Colonic mucosa (tissue), 4 donors: ENCODE measurements around the gene PAPPA2. TPM values are rescaled to one million over a fixed set of nuclear protein-coding genes. Genes with fewer than 3 reads are reported as not detected.

Experiments
- DNase-seq: peaks from one replicate; pipeline ENCODE4 v3.0.0-alpha.2; 2020
- H3K27ac ChIP-seq: fragments of 200-600 bp; one replicate; pipeline ENCODE4 v1.8.0; 2021
- H3K27me3 ChIP-seq: fragments of 200-600 bp; one replicate; pipeline ENCODE4 v1.8.0; 2021
- H3K36me3 ChIP-seq: fragments of 200-600 bp; one replicate; pipeline ENCODE4 v1.8.0; 2021
- H3K4me1 ChIP-seq: fragments of 200-600 bp; one replicate; pipeline ENCODE4 v1.8.0; 2021; ENCODE audit warnings: mild to moderate bottlenecking
- H3K4me3 ChIP-seq: fragments of 200-600 bp; one replicate; pipeline ENCODE4 v1.8.0; 2021
- H3K9ac ChIP-seq, 2 donors: one replicate each; pipeline ENCODE4 v1.7.0; 2013; ENCODE audit warnings: control low read depth in 2 of 2, low read depth in 2 of 2, low read length in 2 of 2
- H3K9me3 ChIP-seq: fragments of 200-600 bp; one replicate; pipeline ENCODE4 v1.8.0; 2021
- intact Hi-C: fragments of 100-400 bp; cut with DNase I; formaldehyde crosslinking; loops from one replicate; pipeline ENCODE4 v1.14.1; 2022
- total RNA-seq, 2 donors: library from RNA; stranded (reverse); fragmentation: NEBNext Ultra II Directional in 1 of 2; extraction: Animal tissue kit (Norgen Biotek cat#: 25700) in 1 of 2; gene quantifications; one replicate each; pipeline ENCODE4 v1.2.1, GENCODE V29; 2021
- TF ChIP-seq, protein P1 (sequence below): fragments of 200-600 bp; IDR thresholded peaks from one replicate; pipeline ENCODE4 v1.8.0; 2022; ENCODE audit warnings: antibody characterized with exemption, mild to moderate bottlenecking
- donor health status: healthy.
- donor health status: DM: no; HTN: no; CAD: no.
- donor health status: DM: no; HTN: no; CAD: no.

PAPPA2 gene
- total RNA-seq, 2 donors from 2014 or later, result 3.1 to 3.6 TPM

- DNase-seq, result no peak
- TF ChIP-seq, protein P1, sequence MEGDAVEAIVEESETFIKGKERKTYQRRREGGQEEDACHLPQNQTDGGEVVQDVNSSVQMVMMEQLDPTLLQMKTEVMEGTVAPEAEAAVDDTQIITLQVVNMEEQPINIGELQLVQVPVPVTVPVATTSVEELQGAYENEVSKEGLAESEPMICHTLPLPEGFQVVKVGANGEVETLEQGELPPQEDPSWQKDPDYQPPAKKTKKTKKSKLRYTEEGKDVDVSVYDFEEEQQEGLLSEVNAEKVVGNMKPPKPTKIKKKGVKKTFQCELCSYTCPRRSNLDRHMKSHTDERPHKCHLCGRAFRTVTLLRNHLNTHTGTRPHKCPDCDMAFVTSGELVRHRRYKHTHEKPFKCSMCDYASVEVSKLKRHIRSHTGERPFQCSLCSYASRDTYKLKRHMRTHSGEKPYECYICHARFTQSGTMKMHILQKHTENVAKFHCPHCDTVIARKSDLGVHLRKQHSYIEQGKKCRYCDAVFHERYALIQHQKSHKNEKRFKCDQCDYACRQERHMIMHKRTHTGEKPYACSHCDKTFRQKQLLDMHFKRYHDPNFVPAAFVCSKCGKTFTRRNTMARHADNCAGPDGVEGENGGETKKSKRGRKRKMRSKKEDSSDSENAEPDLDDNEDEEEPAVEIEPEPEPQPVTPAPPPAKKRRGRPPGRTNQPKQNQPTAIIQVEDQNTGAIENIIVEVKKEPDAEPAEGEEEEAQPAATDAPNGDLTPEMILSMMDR, result no peak
- no peaks in the 10 kb centered on the region for H3K27me3 ChIP-seq
- H3K4me3 ChIP-seq, result no peak overlapping the region
- no peaks in the 10 kb centered on the region for H3K36me3 ChIP-seq
- no peaks in the 10 kb centered on the region for H3K9me3 ChIP-seq
- no peaks in the 10 kb centered on the region for H3K4me1 ChIP-seq
- H3K9ac ChIP-seq, result no peak overlapping the region
- intact Hi-C loops, result no loop called here
- H3K27ac ChIP-seq, result no peak overlapping the region
Measured at GRCh38 chr1:176543360-176544129, 80.6 kb downstream of the PAPPA2 start.

- TF ChIP-seq, protein P1, result no peak
- no peaks in the 10 kb centered on the region for H3K36me3 ChIP-seq
- H3K27me3 ChIP-seq, result no peaks in the 10 kb centered on the region
- no peak overlapping the region for H3K9ac ChIP-seq
- no peaks in the 10 kb centered on the region for H3K4me1 ChIP-seq
- no peak overlapping the region for H3K27ac ChIP-seq
- DNase-seq, result no peak
- H3K9me3 ChIP-seq, result no peaks in the 10 kb centered on the region
- no peak overlapping the region for H3K4me3 ChIP-seq
- intact Hi-C loops, result no loop called here
Measured at GRCh38 chr1:176545034-176545639, 82.2 kb downstream of the PAPPA2 start.

GRCh38 chr1:176546825-176547224 lies 83.8 kb downstream of the PAPPA2 start:
- H3K4me3 ChIP-seq, result no peak overlapping the region
- H3K27ac ChIP-seq, result no peak overlapping the region
- no peaks in the 10 kb centered on the region for H3K9me3 ChIP-seq
- intact Hi-C loops, result no loop called here
- no peaks in the 10 kb centered on the region for H3K4me1 ChIP-seq
- H3K27me3 ChIP-seq, result no peaks in the 10 kb centered on the region
- no peaks in the 10 kb centered on the region for H3K36me3 ChIP-seq
- H3K9ac ChIP-seq, result no peak overlapping the region
- TF ChIP-seq, protein P1, result no peak
- DNase-seq, result no peak

DNA sequence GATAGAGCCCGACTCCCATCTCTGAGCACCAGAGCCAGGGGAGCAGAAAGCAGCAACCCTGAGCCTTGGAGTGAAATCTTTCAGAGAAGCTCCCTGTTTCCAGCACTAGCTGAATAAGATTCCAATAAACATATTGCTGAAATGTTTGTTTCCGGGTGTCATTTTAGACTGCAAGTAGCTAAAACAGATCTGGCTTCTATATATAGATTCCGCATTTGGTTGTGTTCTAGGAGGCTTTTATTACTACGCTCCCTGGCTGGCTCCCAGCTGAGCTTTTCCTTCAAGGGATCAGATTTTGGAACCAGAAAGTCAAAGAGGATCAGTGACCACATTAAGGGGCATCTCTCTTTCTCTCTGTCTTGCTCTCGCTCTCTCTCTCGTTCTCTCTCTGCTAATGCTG lies 88.2 kb downstream of the PAPPA2 start:
- H3K27me3 ChIP-seq, result no peaks in the 10 kb centered on the region
- no peaks in the 10 kb centered on the region for H3K9me3 ChIP-seq
- H3K9ac ChIP-seq, result no peak overlapping the region
- TF ChIP-seq, protein P1, result no peak
- DNase-seq, result no peak
- H3K4me1 ChIP-seq, result no peaks in the 10 kb centered on the region
- no peak overlapping the region for H3K4me3 ChIP-seq
- H3K36me3 ChIP-seq, result no peaks in the 10 kb centered on the region
- H3K27ac ChIP-seq, result no peak overlapping the region
- intact Hi-C loops, result no loop called here

- no peak overlapping the region for H3K9ac ChIP-seq
- H3K4me1 ChIP-seq, result no peaks in the 10 kb centered on the region
- H3K27me3 ChIP-seq, result no peaks in the 10 kb centered on the region
- TF ChIP-seq, protein P1, result no peak
- H3K27ac ChIP-seq, result no peak overlapping the region
- intact Hi-C loops, result no loop called here
- H3K36me3 ChIP-seq, result no peaks in the 10 kb centered on the region
- H3K9me3 ChIP-seq, result no peaks in the 10 kb centered on the region
- no peak overlapping the region for H3K4me3 ChIP-seq
- DNase-seq, result no peak
Measured at GRCh38 chr1:176552217-176552991, 89.4 kb downstream of the PAPPA2 start.
